Astrocyte of the hippocampus (primary cell): ENCODE results near the gene SCG5.
"Not testable (repeated sequence)": the region's sequence is repeated elsewhere in the genome, so short reads cannot be mapped to it uniquely, and the experiment has no call there.

Experiments
- DNase-seq: peaks from one replicate; pipeline ENCODE4 v3.0.0; 2011; ENCODE audit warnings: low read depth, low spot score

SCG5 gene, protein sequence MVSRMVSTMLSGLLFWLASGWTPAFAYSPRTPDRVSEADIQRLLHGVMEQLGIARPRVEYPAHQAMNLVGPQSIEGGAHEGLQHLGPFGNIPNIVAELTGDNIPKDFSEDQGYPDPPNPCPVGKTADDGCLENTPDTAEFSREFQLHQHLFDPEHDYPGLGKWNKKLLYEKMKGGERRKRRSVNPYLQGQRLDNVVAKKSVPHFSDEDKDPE

DNA sequence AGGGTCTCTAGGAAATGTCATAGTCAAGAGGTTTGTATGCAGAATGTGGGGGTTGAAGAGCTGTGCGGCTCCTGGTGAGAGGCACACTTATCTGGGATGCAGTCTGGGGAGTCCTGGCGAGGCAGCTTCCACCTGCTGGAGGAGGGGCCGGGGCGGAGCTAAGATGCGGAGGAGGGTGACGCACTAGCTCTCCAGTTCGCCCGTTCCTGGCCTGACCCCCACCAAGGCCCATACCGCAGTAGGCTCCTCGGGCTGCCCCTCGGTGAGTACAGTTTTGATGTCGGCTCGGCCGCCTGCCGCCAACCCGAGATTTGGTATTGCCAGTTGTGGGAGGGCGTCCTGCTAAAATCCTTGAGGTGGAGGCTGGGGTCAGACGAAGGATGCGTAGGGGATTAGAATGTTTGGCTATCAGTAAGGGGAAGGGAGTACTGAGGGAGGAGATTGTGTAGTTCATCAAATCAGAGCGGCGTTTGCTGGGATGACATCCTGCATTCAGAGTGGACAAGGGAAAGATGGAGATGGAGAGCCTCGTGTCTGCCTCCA lies at the start of gene SCG5:
TSS of gene SCG5 (plus strand) at position 194 of the 543 bp plus-strand sequence. CDS start 1,883 bp downstream, outside the sequence.
- peak; percentile 59 for DNase-seq

DNA sequence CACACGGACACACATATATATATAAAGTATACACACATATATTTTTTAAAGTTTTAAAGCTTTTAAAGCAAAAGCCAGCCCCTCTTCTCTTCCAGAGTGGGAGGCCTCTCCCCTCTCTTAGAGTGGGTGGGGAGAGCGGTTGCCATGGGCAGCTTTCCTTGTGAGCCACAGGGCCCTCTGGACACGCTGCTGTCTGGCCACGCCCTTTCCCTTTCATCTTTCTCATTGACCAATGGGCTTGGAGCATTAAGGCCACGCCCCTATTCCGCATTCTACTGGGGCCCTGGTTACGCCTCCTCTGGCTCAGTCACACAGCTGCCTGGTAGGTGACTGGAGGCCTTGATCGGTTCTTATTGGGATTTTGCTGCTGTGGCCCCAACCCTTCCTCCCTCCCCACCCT lies 48.4 kb upstream of the SCG5 start, which contains the start of gene GOLGA8N:
TSS of gene GOLGA8N (plus strand) at position 306 of the 400 bp plus-strand sequence.
- not testable (repeated sequence) for DNase-seq

DNA sequence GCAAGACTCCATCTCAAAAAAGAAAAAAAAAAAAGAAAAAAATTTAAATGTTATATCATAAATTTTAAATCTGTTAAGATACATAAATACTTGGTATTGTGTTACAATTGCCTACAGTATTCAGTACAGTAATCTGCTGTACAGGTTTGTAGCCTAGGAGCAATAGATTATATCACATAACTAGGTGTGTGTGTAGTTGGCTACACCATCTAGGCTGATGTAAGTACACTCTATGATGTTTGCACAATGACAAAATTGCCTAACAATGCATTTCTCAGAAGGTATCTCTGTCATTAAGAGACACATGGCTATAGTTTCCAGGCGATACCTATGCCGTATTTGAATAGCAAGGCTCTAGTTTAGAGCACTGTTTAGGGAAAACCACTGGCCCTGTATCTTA lies 32.0 kb upstream of the SCG5 start:
- DNase-seq = not testable (repeated sequence)

DNA sequence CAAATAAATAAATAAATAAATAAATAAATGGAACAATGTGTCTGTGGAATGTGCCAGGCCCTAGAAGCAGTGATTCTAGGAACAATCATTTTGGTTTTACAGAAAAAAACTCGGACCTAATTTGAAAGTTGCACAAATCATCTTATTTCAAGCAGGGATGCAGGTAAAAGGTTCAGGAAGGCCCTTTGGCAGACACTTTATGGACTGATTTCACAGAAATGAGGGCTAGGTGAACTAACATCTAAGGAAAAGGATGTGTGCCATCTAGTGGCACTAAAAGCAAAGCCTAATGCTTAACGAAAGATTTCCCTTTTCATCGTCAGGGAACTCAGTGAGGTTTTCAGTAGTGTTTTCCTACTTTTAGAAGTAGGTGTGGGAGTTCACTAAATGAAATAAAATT lies 30.8 kb upstream of the SCG5 start:
- peak; percentile 46 for DNase-seq

DNA sequence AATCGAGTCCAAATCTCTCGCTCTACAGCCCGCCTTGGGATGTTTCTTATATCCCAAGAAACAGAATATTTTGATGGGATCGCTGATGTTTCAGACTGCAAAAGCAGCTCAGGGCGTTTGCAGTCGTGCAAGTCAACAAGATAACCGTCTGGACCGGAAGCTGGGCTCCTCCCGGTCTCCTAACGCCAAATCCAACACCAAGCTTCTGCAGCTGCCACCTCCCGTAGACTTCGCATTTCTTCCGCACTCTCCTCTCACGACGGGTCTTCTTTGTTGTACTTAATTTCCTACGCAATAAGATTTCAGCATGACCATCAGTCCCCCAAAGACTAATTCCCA lies 26.8 kb upstream of the SCG5 start:
- not testable (repeated sequence) for DNase-seq

DNA sequence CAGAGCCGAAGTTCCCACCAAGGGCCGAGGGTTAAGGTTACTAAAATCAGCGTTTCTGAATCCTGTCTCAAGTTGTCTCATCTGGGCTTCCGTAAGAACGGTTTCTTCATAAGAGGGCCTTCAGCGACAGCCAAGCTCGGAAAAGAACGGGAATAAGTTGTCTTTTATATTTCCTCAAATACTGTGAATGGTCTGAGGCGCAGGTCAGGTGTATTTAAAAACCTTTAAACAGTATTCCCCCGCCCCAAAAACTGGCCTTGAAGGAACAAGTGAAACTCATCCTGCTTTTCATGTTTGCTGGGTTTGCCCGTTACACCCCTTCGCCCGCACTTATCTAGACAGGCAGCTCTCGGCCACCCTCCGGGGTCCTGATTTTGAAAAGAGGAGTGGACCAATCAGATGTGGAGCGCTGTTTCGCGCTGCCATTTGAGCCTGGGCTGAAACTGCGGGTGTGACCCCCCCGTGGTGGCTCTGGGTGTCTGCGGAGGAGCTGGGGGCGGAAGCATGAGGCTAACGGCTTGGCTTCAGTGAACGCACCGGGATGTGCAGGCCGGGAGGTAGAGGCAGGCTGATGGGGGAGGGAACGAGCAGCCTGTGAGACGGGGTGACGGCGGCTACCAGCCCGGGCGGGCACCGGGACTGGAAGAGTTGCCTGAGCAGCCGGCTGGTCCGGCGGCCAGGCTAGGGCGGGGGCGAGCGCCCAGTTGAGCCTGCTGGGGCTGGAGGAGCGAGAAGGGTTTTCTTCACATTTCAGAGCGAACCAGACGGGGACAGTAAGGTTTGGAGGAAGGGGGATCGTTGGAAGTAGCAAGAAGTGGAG lies 26.2 kb upstream of the SCG5 start, which contains the start of gene ARHGAP11A:
TSS of gene ARHGAP11A (plus strand) at position 454 of the 820 bp plus-strand sequence. CDS start 708 bp downstream, outside the sequence.
- peak; percentile 91 for DNase-seq

DNA sequence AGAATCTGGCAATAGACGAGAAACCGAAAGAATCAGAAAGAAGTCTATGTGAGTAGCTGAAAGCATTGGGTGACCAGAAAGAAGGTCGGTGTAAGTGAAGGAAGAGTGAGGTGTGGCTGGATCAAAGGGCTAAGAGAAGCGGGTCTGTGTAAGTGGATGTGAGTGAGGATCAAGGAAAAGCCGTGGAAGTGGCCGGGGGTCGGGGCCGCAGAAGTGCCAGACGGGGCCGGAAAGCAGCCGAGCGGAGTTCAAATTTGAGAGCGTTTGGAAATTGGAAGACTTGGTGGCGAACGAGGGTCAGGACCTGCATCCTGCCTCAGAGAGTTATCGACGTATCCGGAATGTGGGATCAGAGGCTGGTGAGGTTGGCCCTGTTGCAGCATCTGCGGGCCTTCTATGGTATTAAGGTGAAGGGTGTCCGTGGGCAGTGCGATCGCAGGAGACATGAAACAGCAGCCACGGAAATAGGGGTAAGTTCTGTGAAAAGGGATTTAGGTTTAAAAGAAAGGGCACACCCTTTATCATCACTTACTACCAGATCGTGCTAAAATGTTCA lies 25.6 kb upstream of the SCG5 start:
- DNase-seq = peak; percentile 28

DNA sequence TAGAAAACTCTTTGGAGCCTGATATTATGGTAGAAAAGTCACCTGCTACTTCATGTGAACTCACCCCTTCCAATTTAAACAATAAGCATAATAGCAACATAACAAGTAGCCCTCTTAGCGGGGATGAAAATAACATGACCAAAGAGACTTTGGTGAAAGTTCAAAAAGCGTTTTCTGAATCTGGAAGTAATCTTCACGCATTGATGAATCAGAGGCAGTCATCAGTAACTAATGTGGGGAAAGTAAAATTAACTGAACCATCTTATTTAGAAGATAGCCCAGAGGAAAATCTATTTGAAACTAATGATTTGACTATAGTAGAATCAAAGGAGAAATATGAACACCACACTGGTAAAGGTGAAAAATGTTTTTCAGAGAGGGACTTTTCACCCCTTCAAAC lies 5.1 kb upstream of the SCG5 start:
- DNase-seq = no peak

DNA sequence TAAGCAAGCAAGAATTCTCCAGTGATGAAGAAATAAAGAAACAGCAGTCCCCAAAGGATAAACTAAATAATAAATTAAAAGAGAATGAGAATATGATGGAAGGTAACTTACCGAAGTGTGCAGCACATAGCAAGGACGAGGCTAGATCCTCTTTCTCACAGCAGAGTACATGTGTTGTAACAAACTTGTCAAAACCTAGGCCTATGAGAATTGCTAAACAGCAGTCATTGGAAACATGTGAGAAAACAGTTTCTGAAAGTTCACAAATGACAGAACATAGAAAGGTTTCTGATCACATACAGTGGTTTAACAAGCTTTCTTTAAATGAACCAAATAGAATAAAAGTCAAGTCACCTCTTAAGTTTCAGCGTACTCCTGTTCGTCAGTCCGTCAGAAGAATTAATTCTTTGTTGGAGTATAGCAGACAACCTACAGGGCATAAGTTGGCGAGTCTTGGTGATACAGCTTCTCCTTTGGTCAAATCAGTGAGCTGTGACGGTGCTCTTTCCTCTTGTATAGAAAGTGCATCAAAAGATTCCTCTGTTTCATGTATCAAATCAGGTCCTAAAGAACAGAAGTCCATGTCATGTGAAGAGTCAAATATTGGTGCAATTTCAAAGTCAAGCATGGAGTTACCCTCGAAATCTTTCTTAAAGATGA lies 4.5 kb upstream of the SCG5 start:
- DNase-seq = no peak

DNA sequence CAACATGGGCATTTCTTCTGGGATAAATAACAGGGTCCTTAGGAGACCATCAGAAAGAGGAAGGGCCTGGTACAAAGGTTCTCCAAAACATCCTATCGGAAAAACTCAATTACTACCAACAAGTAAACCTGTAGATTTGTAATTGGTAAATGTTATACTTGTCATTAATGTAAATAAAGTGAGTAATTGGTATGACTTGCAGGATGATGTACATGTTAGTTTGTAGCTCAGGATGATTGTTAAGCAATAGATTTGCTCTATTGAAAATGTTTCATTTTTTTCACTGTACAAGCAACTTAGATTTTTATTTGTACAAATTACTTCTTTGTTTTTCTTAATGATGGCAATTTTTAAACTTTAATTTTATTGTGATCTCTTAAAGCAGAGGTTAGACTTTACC lies 3.8 kb upstream of the SCG5 start:
- DNase-seq = no peak

DNA sequence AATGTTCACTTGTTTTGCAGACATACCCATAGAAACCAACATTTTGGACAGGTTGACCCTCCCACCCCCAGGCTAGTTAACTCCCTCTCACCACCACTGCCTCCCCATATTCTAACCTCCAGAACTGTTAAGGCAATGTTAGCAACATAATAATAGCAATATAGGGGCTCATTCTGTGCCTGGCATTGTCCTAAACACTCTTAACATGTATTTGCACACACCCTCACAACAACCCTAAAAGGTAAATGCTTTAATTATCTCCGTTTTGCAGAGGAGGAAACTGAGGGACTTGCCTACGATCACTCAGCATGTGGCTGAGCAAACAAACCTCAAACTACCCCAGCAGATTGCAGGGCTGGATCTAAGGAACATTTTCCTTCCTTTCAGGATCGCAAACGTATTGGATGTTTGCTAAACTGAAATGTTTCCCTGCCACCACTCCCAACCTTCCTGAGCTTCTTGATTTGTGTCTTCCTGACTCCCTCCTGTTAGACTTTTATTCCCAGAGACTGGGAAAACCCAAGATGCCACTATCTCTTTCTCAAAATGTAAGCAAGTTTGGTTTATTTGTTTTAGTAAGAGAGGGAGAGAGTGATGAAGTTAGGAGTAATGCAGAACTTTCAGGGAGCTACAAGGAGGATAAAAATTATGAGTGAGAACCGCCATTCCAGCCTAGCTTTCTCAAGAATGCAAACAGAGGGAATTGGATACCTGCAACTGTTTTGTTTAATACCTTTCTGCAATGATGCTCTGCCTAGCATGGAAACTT lies 1.3 kb downstream of the SCG5 start:
- DNase-seq = no peak

DNA sequence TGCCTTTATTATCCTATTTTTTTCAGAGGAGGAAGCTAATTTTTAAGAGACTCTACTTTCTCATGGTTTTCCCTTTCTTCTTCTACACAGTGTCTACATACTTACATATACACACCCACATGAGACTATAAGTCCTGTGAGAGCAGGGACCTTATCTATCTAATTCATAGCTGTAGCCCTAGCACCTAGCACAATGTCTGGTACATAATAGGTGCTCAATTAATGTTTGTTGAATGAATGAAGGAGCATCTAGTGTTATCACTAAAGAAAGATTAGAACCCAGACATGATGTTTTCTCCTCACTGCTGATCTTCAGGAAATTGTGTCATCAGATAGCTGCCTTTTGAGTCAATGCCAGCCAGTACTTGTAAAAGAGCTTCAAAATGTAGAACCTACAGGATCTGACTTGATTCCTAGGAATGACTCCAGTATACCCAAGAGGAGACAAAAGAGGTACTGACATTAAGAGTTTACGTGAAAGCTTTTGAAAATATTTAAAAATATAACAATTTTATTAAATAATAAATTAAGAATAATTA lies 2.5 kb downstream of the SCG5 start:
- DNase-seq = no peak

DNA sequence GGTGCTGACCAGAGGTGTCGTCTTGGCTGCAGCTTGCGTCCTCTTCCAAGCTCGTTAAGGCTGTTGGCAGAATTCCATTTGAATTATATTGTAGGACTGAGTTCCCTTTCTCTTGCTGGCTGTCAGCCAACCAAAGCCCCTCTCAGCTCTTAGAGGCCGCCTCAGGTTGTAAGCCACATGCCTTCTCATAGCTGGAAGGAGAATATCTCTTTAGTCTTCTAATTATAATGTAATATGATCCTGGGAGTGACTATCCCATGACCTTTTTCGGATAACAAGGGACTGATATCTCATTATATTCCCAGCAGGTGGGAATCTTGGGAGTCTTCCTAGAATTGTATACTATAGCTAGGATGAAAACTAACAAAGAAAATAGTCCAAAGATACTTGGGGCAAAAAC lies 4.8 kb downstream of the SCG5 start:
- DNase-seq = no peak

DNA sequence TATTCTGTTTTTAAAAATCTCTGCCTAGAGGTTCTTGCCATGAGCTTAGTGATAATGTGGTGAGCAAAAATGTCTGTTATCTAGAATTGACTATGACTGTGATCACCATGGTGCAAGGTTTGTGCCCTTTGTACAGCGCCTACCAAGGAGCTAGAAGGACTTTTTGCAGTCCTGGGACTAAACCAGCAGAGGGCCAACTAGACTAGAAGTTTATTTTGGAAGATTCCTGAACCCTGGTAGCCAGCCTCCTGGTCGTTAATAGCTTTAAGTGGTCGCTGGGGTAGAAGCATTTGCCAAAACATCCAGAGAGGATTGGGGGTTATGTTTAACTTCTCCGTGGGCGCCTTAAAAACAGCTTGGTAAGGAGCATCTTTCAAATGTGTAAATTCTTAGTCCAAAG lies 7.8 kb downstream of the SCG5 start:
- no peak for DNase-seq

DNA sequence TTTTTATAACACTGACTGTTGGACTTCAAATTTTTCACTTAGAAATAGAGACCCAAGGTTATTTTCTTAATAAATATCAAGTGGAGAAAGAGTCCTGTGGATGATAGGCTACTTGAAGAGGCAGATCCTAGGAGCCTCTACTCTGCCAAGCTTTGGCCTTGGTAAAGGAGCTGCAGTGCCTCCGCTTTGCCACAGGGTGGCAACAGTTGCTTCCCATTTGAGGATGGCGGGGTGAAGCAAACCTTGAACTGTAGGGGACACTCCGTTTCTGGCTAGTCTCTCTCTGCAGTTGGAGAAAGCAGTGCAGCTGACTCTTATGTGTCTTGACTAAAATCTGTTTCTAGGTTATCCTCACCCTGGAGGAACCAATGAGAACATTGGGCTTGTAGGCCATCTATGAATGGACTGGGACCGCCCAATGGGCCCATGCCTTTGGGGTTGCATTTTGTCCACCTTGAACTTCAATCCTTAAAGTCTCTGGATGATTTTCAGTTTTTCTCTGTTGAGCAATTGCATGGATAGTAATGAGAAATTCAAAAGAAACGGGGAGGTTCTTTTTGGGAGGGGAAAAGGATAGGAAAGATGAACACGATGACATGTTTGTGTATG lies 9.8 kb downstream of the SCG5 start:
- DNase-seq = peak; percentile 73

DNA sequence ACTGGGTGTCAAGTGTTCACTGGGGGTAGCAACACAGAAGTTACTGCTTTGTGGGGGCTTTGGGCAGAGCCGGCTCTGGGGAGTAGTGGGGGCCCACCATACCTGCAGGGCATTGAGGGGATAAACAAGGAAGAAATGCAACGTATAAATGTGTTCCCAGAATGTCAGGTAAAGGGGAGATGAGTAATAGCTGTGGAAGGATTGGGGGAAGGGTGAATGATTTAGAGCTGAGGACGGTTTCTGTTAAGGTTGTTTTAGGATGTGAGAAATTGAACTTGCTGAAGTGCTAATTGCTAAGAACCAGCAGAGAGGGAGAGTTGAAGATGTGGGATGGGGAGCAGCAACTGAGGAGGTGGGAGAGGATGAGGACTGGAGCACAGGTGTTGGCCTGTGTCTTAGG lies 10.7 kb downstream of the SCG5 start:
- DNase-seq = no peak

DNA sequence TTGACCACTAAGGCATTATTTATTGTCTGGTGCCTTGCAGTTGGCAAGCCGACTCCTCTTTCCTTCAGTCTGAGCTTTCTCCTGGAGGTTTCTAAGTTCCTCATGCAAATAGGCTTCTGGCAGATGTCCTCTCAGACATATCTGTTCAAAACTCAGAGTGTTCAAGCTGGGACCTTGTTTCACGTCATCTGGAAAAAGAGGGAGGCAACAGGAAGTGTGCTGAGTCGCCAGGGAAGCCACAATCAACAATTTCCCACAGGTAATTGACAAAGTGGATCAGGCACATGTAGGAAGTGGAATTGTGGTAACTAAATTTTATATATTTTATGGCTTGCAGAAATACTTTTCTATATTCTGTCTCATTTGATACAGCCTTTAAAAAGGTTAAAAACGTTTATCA lies 14.6 kb downstream of the SCG5 start:
- DNase-seq = no peak

DNA sequence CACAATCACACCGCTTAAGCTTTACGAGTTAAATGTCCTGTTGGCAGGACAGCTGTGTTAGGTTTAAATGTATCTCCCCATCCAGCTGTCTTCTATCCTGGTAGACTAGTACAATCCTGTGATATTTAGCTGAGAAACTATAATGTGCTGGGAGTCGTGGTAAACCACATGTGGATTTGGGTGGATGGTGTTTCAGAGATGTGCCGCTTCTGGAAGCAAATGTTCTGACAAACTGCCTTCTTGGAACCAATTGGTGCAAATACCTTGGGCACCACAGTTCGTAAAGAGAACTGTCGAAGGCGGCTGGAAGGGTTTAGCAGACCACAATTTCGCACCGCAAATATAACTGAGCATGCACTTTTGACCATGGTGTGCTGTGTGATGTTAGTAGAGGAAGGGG lies 15.0 kb downstream of the SCG5 start:
- DNase-seq = no peak

DNA sequence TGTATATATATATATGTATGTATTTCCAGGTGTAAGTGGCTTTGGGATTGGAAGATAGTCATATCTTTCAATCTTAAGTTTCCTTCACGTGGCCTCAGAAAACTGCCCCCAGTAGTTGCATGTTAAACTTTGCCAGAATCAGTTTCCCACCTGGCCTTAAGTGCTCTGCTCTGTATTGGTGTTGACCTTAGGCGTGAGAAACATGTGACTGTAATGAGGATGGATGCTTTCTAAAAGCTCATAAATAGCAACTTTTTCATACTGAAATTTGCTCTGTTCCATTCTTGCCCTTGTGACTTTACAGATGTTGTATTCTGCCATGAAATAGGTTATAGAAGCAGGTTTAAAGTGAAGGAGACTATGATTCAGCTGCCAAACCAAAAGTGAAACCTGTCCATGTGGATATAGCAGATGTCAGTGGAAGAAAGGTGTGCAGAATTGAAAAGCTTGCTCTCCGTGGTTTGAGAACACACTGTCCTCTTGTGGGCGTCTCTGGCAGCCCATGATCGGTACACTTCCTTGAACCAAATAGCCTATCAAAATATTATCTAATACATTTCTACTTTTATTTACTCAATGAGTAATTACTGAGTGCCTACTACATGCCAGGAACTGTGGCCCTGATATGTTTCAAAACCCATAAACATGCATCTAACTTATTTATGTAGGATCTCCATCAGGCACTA lies 15.8 kb downstream of the SCG5 start:
- DNase-seq = no peak

DNA sequence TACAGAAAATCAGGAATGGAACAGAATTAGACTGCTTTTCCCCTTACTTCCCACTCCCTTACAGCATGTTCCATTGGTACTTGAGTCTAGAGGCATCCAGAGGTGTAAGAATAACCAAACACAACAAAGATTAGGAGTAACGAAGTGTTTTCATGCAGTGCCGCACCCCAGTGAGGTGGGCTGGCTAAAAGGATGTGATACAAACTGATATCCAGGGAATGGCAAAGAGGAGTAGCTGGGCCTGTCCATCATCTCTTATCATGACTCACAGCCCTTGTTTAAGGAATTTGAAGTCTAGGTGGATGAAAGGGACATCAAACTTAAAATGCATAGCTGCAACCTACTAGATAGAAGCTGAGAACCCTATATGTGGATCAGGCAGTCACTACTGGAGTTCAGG lies 16.4 kb downstream of the SCG5 start:
- DNase-seq = no peak
